Rectal smooth muscle tissue (tissue), 1 donor: Measurements from ENCODE around the gene DENND1B.
A peak's percentile ranks its signal among the peaks of the same experiment; 100 is the strongest.

Experiments
- H3K27ac ChIP-seq: one replicate; pipeline ENCODE4 v1.7.0; 2013; ENCODE audit warnings: low read depth, low read length, inconsistent platforms
- H3K27me3 ChIP-seq: one replicate; pipeline ENCODE4 v1.7.0; 2013; ENCODE audit warnings: low read length; ENCODE audit not compliant: control insufficient read depth, insufficient read depth
- H3K36me3 ChIP-seq: one replicate; pipeline ENCODE4 v1.7.0; 2013; ENCODE audit warnings: low read length; ENCODE audit not compliant: control insufficient read depth, insufficient read depth
- H3K4me1 ChIP-seq: one replicate; pipeline ENCODE4 v1.7.0; 2013; ENCODE audit warnings: low read length; ENCODE audit not compliant: control insufficient read depth, insufficient read depth
- H3K4me3 ChIP-seq: one replicate; pipeline ENCODE4 v1.7.0; 2013; ENCODE audit warnings: low read length
- H3K9ac ChIP-seq: one replicate; pipeline ENCODE4 v1.7.0; 2013; ENCODE audit warnings: low read length

DENND1B gene, protein sequence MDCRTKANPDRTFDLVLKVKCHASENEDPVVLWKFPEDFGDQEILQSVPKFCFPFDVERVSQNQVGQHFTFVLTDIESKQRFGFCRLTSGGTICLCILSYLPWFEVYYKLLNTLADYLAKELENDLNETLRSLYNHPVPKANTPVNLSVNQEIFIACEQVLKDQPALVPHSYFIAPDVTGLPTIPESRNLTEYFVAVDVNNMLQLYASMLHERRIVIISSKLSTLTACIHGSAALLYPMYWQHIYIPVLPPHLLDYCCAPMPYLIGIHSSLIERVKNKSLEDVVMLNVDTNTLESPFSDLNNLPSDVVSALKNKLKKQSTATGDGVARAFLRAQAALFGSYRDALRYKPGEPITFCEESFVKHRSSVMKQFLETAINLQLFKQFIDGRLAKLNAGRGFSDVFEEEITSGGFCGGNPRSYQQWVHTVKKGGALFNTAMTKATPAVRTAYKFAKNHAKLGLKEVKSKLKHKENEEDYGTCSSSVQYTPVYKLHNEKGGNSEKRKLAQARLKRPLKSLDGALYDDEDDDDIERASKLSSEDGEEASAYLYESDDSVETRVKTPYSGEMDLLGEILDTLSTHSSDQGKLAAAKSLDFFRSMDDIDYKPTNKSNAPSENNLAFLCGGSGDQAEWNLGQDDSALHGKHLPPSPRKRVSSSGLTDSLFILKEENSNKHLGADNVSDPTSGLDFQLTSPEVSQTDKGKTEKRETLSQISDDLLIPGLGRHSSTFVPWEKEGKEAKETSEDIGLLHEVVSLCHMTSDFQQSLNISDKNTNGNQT

GRCh38 chr1:197775282-197776262, at the start of gene DENND1B:
DENND1B (minus strand) TSS chr1:197775480; CDS start chr1:197775155, 325 bp downstream.
- Histone ChIP-seq H3K4me1 (peaks cover 12% of the 10 kb centered on the region), H3K27ac (peak within 1 kb of the TSS; percentile 77), H3K4me3 (peak within 1 kb of the TSS; percentile 75), H3K36me3 (no peaks in the 10 kb centered on the region), H3K27me3 (no peaks in the 10 kb centered on the region), H3K9ac (peak within 1 kb of the TSS; percentile 51)

DNA sequence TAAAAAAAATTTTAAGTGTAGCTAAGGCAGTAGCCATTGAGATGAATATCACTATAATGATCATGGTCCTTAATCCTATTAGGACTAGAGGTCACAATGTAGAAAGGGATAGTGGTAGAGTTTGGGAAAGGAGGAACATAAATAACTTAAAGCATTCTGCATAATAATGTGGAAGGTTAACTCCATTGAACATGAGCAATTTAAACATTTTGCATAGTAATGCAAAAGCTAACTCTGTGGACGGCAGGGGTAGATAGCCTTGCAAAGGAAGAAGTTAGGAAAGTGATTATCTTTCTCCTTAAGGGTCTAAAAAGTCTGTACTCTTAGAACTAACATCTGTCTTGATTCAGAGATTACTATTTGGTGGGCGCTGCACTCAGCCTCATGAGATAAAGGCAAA, 39.0 kb upstream of the DENND1B start:
- no peaks in the 10 kb centered on the region for H3K36me3 ChIP-seq
- H3K27me3 ChIP-seq = no peaks in the 10 kb centered on the region
- no peak overlapping the region for H3K4me3 ChIP-seq
- H3K4me1 ChIP-seq = no peaks in the 10 kb centered on the region
- no peak overlapping the region for H3K27ac ChIP-seq
- no peak overlapping the region for H3K9ac ChIP-seq

DNA sequence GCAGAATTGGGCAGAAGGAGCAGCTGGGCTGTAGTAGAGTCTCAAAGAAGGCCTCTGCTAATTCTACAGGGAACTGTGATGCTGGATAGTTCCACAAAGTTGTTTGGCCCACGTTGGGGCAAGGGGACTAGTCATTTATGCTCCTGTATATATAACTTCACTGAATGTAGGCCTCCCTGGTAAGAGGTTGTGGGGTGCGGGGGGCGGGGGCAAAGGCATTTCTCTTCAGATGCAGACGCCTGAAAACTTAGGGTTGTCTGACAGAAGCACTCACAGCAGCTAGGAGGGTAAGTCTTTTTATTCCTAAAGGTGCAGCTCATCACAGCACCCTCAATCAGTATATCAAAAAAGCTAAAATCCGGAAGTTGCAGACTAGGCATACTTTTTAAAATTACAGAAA, 38.5 kb upstream of the DENND1B start:
- no peaks in the 10 kb centered on the region for H3K27me3 ChIP-seq
- H3K27ac ChIP-seq = no peak overlapping the region
- no peak overlapping the region for H3K4me3 ChIP-seq
- no peaks in the 10 kb centered on the region for H3K4me1 ChIP-seq
- H3K9ac ChIP-seq = no peak overlapping the region
- no peaks in the 10 kb centered on the region for H3K36me3 ChIP-seq

DNA sequence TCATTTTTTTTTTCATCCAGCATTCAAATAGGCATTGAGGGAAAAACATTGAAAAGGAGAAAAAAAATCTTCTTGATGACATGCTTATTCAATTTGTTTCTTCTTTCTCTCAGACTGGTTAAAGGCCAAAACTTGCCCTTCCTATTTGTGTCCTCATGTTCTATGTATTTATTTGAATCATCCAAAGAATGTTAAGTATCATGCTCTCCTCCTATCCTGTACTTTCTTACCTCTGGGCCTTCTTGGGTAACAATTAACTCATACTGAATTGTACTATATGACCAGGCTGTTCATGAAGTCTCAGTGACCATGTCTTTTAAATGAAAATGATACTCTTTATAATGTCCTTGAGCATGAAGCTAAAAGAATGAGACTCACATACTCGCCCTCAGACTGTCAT, 36.5 kb upstream of the DENND1B start:
- H3K27ac ChIP-seq = no peak overlapping the region
- no peak overlapping the region for H3K4me3 ChIP-seq
- no peaks in the 10 kb centered on the region for H3K36me3 ChIP-seq
- H3K4me1 ChIP-seq = no peaks in the 10 kb centered on the region
- no peaks in the 10 kb centered on the region for H3K27me3 ChIP-seq
- H3K9ac ChIP-seq = no peak overlapping the region

DNA sequence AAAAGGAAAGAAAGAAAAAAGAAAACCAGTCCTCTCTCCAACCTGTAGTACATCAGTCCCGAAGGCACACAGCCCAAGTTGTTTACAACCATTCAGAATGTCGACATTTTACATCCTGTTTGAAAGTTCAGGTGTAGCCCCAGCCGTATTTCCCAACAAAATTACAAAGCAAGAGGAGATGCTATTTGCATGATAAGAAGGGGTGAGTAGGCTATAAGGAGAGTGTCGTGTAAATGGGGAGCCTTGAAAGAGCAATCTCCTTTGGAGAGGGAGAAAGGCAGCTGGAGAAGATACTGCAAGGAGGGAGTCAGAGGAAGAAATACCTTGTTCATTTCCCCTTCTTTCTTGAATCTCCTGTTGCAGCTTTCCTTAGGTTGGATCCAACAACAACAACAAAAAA, 35.5 kb upstream of the DENND1B start:
- Histone ChIP-seq H3K36me3 (no peaks in the 10 kb centered on the region), H3K27me3 (no peaks in the 10 kb centered on the region), H3K4me3 (no peak overlapping the region), H3K4me1 (no peaks in the 10 kb centered on the region), H3K27ac (no peak overlapping the region), H3K9ac (no peak overlapping the region)

GRCh38 chr1:197808880-197809279, 33.6 kb upstream of the DENND1B start:
- no peaks in the 10 kb centered on the region for H3K4me1 ChIP-seq
- no peak overlapping the region for H3K27ac ChIP-seq
- H3K4me3 ChIP-seq = no peak overlapping the region
- no peaks in the 10 kb centered on the region for H3K36me3 ChIP-seq
- no peaks in the 10 kb centered on the region for H3K27me3 ChIP-seq
- H3K9ac ChIP-seq = no peak overlapping the region

GRCh38 chr1:197807739-197808453, 32.6 kb upstream of the DENND1B start:
- H3K9ac ChIP-seq = no peak overlapping the region
- H3K4me3 ChIP-seq = no peak overlapping the region
- no peaks in the 10 kb centered on the region for H3K4me1 ChIP-seq
- no peaks in the 10 kb centered on the region for H3K27me3 ChIP-seq
- H3K27ac ChIP-seq = no peak overlapping the region
- H3K36me3 ChIP-seq = no peaks in the 10 kb centered on the region

GRCh38 chr1:197807216-197807615, 31.9 kb upstream of the DENND1B start:
- no peak overlapping the region for H3K27ac ChIP-seq
- H3K27me3 ChIP-seq = no peaks in the 10 kb centered on the region
- no peaks in the 10 kb centered on the region for H3K4me1 ChIP-seq
- H3K36me3 ChIP-seq = no peaks in the 10 kb centered on the region
- H3K9ac ChIP-seq = no peak overlapping the region
- H3K4me3 ChIP-seq = no peak overlapping the region

DNA sequence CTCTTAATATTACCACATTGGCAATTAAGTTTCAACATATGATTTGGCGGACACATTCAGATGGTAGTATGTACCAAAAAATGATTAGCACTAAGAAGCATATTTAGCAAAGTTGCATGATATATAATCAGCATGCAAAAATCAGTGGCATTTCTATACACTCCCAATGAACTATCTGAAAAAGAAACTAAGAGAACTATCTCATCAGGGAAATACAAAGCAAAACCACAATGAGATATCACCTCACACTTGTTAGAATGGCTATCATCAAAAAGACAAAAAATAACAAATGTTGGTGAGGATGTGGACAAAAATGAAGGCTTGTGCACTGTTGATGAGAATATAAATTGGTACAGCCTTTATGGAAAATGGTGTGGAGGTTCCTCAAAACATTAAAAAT, 31.4 kb upstream of the DENND1B start:
- H3K36me3 ChIP-seq = no peaks in the 10 kb centered on the region
- no peak overlapping the region for H3K27ac ChIP-seq
- H3K4me3 ChIP-seq = no peak overlapping the region
- no peaks in the 10 kb centered on the region for H3K27me3 ChIP-seq
- no peaks in the 10 kb centered on the region for H3K4me1 ChIP-seq
- no peak overlapping the region for H3K9ac ChIP-seq

DNA sequence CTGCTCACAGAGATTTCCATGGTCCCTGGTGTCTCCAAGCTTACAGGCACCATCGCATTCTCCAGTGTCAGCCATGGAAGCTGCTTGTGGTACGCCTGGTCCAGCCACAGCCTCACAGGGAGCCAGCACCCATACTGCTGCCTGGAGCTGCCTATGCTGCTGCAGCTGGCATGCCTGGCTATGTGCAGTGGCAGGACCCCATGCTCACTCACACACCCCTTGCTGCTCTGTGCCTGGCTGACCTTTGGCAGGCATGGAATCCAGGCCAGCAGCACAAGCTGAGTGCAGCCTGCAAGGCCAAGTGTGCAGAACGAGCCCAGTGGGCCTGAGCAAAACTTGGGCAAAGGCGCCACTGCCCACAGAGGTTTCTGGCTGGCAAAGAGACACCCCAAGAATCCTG, 26.4 kb upstream of the DENND1B start:
- H3K27ac ChIP-seq = no peak overlapping the region
- no peak overlapping the region for H3K9ac ChIP-seq
- H3K36me3 ChIP-seq = no peaks in the 10 kb centered on the region
- H3K4me3 ChIP-seq = no peak overlapping the region
- no peaks in the 10 kb centered on the region for H3K4me1 ChIP-seq
- H3K27me3 ChIP-seq = no peaks in the 10 kb centered on the region

DNA sequence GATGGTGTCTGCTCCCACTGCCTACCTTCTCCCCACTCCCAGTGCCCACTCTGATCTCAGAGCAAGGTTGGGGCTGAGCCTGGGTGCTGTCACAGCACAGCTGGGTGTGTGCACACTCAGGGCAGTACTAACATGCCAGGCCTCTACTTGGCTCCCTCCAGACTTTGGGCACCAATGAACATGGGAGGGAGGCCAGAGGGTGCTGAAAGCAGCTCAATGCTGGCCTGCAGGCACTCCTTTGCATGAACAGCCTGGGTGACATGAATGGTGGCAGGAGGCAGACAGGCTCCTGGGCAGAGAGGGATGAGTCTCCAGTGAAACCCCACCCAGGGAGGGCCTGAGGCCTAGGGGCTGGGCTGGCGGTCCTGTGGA, 25.8 kb upstream of the DENND1B start:
- no peak overlapping the region for H3K4me3 ChIP-seq
- H3K36me3 ChIP-seq = no peaks in the 10 kb centered on the region
- no peaks in the 10 kb centered on the region for H3K4me1 ChIP-seq
- H3K9ac ChIP-seq = no peak overlapping the region
- H3K27me3 ChIP-seq = no peaks in the 10 kb centered on the region
- H3K27ac ChIP-seq = no peak overlapping the region
